WTC11 (cell line): ENCODE data around the gene MLN. TPM values are rescaled to one million over a fixed set of nuclear protein-coding genes. Genes with fewer than 3 reads are reported as not detected.

ENCODE experiments used
- ATAC-seq: fragments of 200-7000 bp; cut with Tn5 transposase; 2 replicates; pipeline ENCODE4 v1.10.0; 2021; ENCODE audit warnings: mild to moderate bottlenecking, moderate library complexity
- CTCF ChIA-PET: fragments of 300-600 bp; sonication (Branson Sonifier 250); formaldehyde crosslinking; loops from one replicate; lab custom pipeline; 2021; ENCODE audit warnings: antibody characterized with exemption; lab: Charles Lee
- POLR2A ChIA-PET: fragments of 350-600 bp; sonication (Branson Sonifier 250); formaldehyde crosslinking; loops from one replicate; lab custom pipeline; 2021; ENCODE audit warnings: antibody characterized with exemption; lab: Charles Lee
- DNase-seq: peaks from one replicate; pipeline ENCODE4 v3.0.0; 2021; ENCODE audit warnings: low spot score
- H3K27ac Mint-ChIP-seq: 2 replicates; pipeline ENCODE4 v1.8.0; 2021; ENCODE audit warnings: mixed read lengths
- H3K27me3 Mint-ChIP-seq: 2 replicates; pipeline ENCODE4 v1.8.0; 2021; ENCODE audit warnings: low read depth, mild to moderate bottlenecking, moderate library complexity, mixed read lengths
- H3K36me3 Mint-ChIP-seq: 2 replicates; pipeline ENCODE4 v1.8.0; 2021; ENCODE audit warnings: mixed read lengths
- H3K4me1 Mint-ChIP-seq: 2 replicates; pipeline ENCODE4 v1.8.0; 2022; ENCODE audit warnings: mixed read lengths
- H3K4me3 Mint-ChIP-seq: 2 replicates; pipeline ENCODE4 v1.8.0; 2021; ENCODE audit warnings: mild to moderate bottlenecking, moderate library complexity, mixed read lengths
- H3K9me3 Mint-ChIP-seq: 2 replicates; pipeline ENCODE4 v1.8.0; 2021; ENCODE audit warnings: mixed read lengths
- ATF3 ChIP-seq: sonication (generic); formaldehyde crosslinking; conservative IDR thresholded peaks from 2 replicates; pipeline ENCODE4 v1.8.1; 2022; ENCODE audit warnings: mild to moderate bottlenecking, missing genetic modification reagents
- ATF6 ChIP-seq: sonication (generic); formaldehyde crosslinking; IDR thresholded peaks from 2 replicates; pipeline ENCODE4 v1.8.1; 2023; ENCODE audit warnings: mild to moderate bottlenecking, missing genetic modification reagents
- CBFB ChIP-seq: sonication (generic); formaldehyde crosslinking; IDR thresholded peaks from 2 replicates; pipeline ENCODE4 v1.8.1; 2022; ENCODE audit warnings: mild to moderate bottlenecking, low read depth, missing genetic modification reagents
- CDX4 ChIP-seq: fragments of 250-450 bp; sonication (Bioruptor Pico); IDR thresholded peaks from 2 replicates; pipeline ENCODE4 v1.9.0; 2021; ENCODE audit warnings: moderate library complexity, mild to moderate bottlenecking, inconsistent platforms, borderline replicate concordance
- ERG ChIP-seq: fragments of 250-450 bp; sonication (Bioruptor Pico); IDR thresholded peaks from 2 replicates; pipeline ENCODE4 v1.8.0; 2021; ENCODE audit warnings: mild to moderate bottlenecking
- ETV6 ChIP-seq: sonication (generic); formaldehyde crosslinking; IDR thresholded peaks from 2 replicates; pipeline ENCODE4 v1.8.1; 2022; ENCODE audit warnings: mild to moderate bottlenecking, missing genetic modification reagents
- FOXP4 ChIP-seq: sonication (generic); formaldehyde crosslinking; IDR thresholded peaks from 2 replicates; pipeline ENCODE4 v1.8.0; 2022; ENCODE audit warnings: mild to moderate bottlenecking, missing genetic modification reagents
- GABPB1 ChIP-seq: sonication (generic); formaldehyde crosslinking; IDR thresholded peaks from 2 replicates; pipeline ENCODE4 v1.8.1; 2023; ENCODE audit warnings: mild to moderate bottlenecking, missing genetic modification reagents
- GTF2I ChIP-seq: fragments of 250-450 bp; sonication (Bioruptor Pico); conservative IDR thresholded peaks from 2 replicates; pipeline ENCODE4 v1.4.0; 2021; ENCODE audit warnings: mild to moderate bottlenecking
- IRF1 ChIP-seq: sonication (generic); formaldehyde crosslinking; IDR thresholded peaks from 2 replicates; pipeline ENCODE4 v1.8.0; 2023; ENCODE audit warnings: missing genetic modification reagents
- IRF2 ChIP-seq: sonication (generic); formaldehyde crosslinking; IDR thresholded peaks from 2 replicates; pipeline ENCODE4 v1.8.0; 2022; ENCODE audit warnings: low read depth, missing genetic modification reagents, borderline replicate concordance
- KAT7 ChIP-seq: sonication (generic); formaldehyde crosslinking; IDR thresholded peaks from 2 replicates; pipeline ENCODE4 v1.8.1; 2023; ENCODE audit warnings: missing genetic modification reagents, mild to moderate bottlenecking, borderline replicate concordance
- MXD4 ChIP-seq: fragments of 250-450 bp; sonication (Bioruptor Pico); IDR thresholded peaks from 2 replicates; pipeline ENCODE4 v1.8.0; 2021; ENCODE audit warnings: mild to moderate bottlenecking, moderate library complexity, borderline replicate concordance
- MYBL2 ChIP-seq: sonication (generic); formaldehyde crosslinking; IDR thresholded peaks from 2 replicates; pipeline ENCODE4 v1.8.1; 2023; ENCODE audit warnings: mild to moderate bottlenecking, moderate library complexity, missing genetic modification reagents
- NFE2L1 ChIP-seq: sonication (generic); formaldehyde crosslinking; IDR thresholded peaks from 2 replicates; pipeline ENCODE4 v1.8.1; 2023; ENCODE audit warnings: missing genetic modification reagents
- NFYB ChIP-seq: sonication (generic); formaldehyde crosslinking; conservative IDR thresholded peaks from 2 replicates; pipeline ENCODE4 v1.8.0; 2022; ENCODE audit warnings: low read depth, missing genetic modification reagents
- NR3C1 ChIP-seq: sonication (generic); formaldehyde crosslinking; conservative IDR thresholded peaks from 2 replicates; pipeline ENCODE4 v1.8.1; 2023; ENCODE audit warnings: low read depth, mild to moderate bottlenecking, missing genetic modification reagents
- OVOL2 ChIP-seq: fragments of 250-450 bp; sonication (Bioruptor Pico); IDR thresholded peaks from 2 replicates; pipeline ENCODE4 v1.9.0; 2021; ENCODE audit warnings: mild to moderate bottlenecking, borderline replicate concordance
- SMAD3 ChIP-seq: sonication (generic); formaldehyde crosslinking; IDR thresholded peaks from 2 replicates; pipeline ENCODE4 v1.8.0; 2022; ENCODE audit warnings: missing genetic modification reagents, mild to moderate bottlenecking, borderline replicate concordance
- SP1 ChIP-seq: sonication (generic); formaldehyde crosslinking; conservative IDR thresholded peaks from 2 replicates; pipeline ENCODE4 v1.8.1; 2022; ENCODE audit warnings: missing genetic modification reagents
- TEAD1 ChIP-seq: sonication (generic); formaldehyde crosslinking; IDR thresholded peaks from 2 replicates; pipeline ENCODE4 v1.8.0; 2022; ENCODE audit warnings: mild to moderate bottlenecking, missing genetic modification reagents
- TP53 ChIP-seq: sonication (generic); formaldehyde crosslinking; IDR thresholded peaks from 2 replicates; pipeline ENCODE4 v1.8.1; 2023; ENCODE audit warnings: mild to moderate bottlenecking, missing genetic modification reagents
- ZBTB43 ChIP-seq: sonication (generic); formaldehyde crosslinking; IDR thresholded peaks from 2 replicates; pipeline ENCODE4 v1.8.1; 2023; ENCODE audit warnings: mild to moderate bottlenecking, missing genetic modification reagents
- ZNF232 ChIP-seq: sonication (generic); formaldehyde crosslinking; IDR thresholded peaks from 2 replicates; pipeline ENCODE4 v1.8.0; 2022; ENCODE audit warnings: mild to moderate bottlenecking, missing genetic modification reagents
- ZNF317 ChIP-seq: sonication (generic); formaldehyde crosslinking; IDR thresholded peaks from 2 replicates; pipeline ENCODE4 v1.8.1; 2023; ENCODE audit warnings: low read depth, mild to moderate bottlenecking, moderate library complexity, missing genetic modification reagents, borderline replicate concordance
- ZNF423 ChIP-seq: fragments of 250-450 bp; sonication (Bioruptor Pico); IDR thresholded peaks from 2 replicates; pipeline ENCODE4 v2.1.2; 2022; ENCODE audit warnings: mild to moderate bottlenecking, moderate library complexity
- ZSCAN18 ChIP-seq: fragments of 250-450 bp; sonication (Bioruptor Pico); IDR thresholded peaks from 2 replicates; pipeline ENCODE4 v2.1.2; 2022; ENCODE audit warnings: mild to moderate bottlenecking, moderate library complexity
- total RNA-seq: library from RNA; stranded (reverse); gene quantifications from 3 replicates; pipeline ENCODE4 v1.2.3, GENCODE V29; 2021

MLN gene
- total RNA-seq, 1 experiment from 2014 or later = not detected

GRCh38 chr6:33813246-33813904 lies 9.6 kb upstream of the MLN start (continued):
- TF ChIP-seq IRF1 (CRISPR knock-in tag) (no peak), ZSCAN18 (CRISPR knock-in tag) (no peak), MYBL2 (no peak), GTF2I (CRISPR knock-in tag) (no peak), CDX4 (CRISPR knock-in tag) (no peak)

GRCh38 chr6:33812669-33813068 lies 8.9 kb upstream of the MLN start:
- DNase-seq = peak; percentile 88
- ATAC-seq = peak; percentile 56
- ChIA-PET CTCF (interaction anchor here (0.8 to 3.9 kb wide), 21 partner anchors 10 to 343 kb away, joined by 3 to 39 read pairs (median 5); partner anchors contain the start of gene LEMD2), POLR2A (interaction anchor here (0.5 to 1.1 kb wide), 2 partner anchors 41 to 1536 kb away, joined by 3 to 4 read pairs; no protein-coding TSS in a partner anchor)
- no peaks in the 10 kb centered on the region for H3K36me3 Mint-ChIP-seq
- peaks cover 65% of the 10 kb centered on the region for H3K4me1 Mint-ChIP-seq
- peaks cover 12% of the 10 kb centered on the region for H3K27me3 Mint-ChIP-seq
- peak overlapping the region; percentile 21 for H3K4me3 Mint-ChIP-seq
- H3K9me3 Mint-ChIP-seq = no peaks in the 10 kb centered on the region
- H3K27ac Mint-ChIP-seq = no peak overlapping the region
- TF ChIP-seq IRF2 (CRISPR knock-in tag) (no peak), CBFB (0 out of 2 replicates have a peak, but pooled peaks have one; percentile 59), KAT7 (0 out of 2 replicates have a peak, but pooled peaks have one; percentile 44), NFE2L1 (CRISPR knock-in tag) (peak; percentile 89), ZNF317 (CRISPR knock-in tag) (0 out of 2 replicates have a peak, but pooled peaks have one; percentile 44), TP53 (CRISPR knock-in tag) (peak; percentile 85), TEAD1 (CRISPR knock-in tag) (peak; percentile 95), SP1 (CRISPR knock-in tag) (peak; percentile 58), ZBTB43 (CRISPR knock-in tag) (peak; percentile 88; the same call in 1 of the 2 replicates), ATF6 (CRISPR knock-in tag) (no peak), ERG (CRISPR knock-in tag) (no peak), NR3C1 (CRISPR knock-in tag) (0 out of 2 replicates have a peak, but pooled peaks have one; percentile 47), ZNF423 (CRISPR knock-in tag) (0 out of 2 replicates have a peak, but pooled peaks have one; percentile 26), GABPB1 (CRISPR knock-in tag) (0 out of 2 replicates have a peak, but pooled peaks have one; percentile 49), OVOL2 (CRISPR knock-in tag) (no peak), NFYB (0 out of 2 replicates have a peak, but pooled peaks have one; percentile 14), MXD4 (CRISPR knock-in tag) (no peak), SMAD3 (CRISPR knock-in tag) (peak; percentile 90; the same call in 1 of the 2 replicates), FOXP4 (CRISPR knock-in tag) (peak; percentile 96), ZNF232 (peak; percentile 90), ATF3 (CRISPR knock-in tag) (no peak), ETV6 (CRISPR knock-in tag) (peak; percentile 85)
